ENCODE data around the gene MAN1C1.

Gene MAN1C1

GRCh38 chr1:25570798-25571521 lies 45.6 kb upstream of the MAN1C1 start:
- ATAC-seq = no peak
- TF ChIP-seq BACH2 (CRISPR knock-in tag; IDR thresholded peaks at IDR 0.05; ENCODE audit: borderline replicate concordance) = no peak

- TF ChIP-seq PATZ1 (CRISPR knock-in tag; IDR thresholded peaks at IDR 0.05; ENCODE audit: borderline replicate concordance) (no peak), CSDC2 (CRISPR knock-in tag; IDR thresholded peaks at IDR 0.05) (no peak), ZFP3 (CRISPR knock-in tag; IDR thresholded peaks at IDR 0.05) (no peak), ARNTL (CRISPR knock-in tag; IDR thresholded peaks at IDR 0.05; ENCODE audit: borderline replicate concordance, low read depth) (no peak), BACH2 (CRISPR knock-in tag; IDR thresholded peaks at IDR 0.05; ENCODE audit: borderline replicate concordance) (no peak), TCF4 (CRISPR knock-in tag; IDR thresholded peaks at IDR 0.05; ENCODE audit: borderline replicate concordance) (no peak), SNAI2 (CRISPR knock-in tag; IDR thresholded peaks at IDR 0.05) (no peak), ZNF70 (CRISPR knock-in tag; IDR thresholded peaks at IDR 0.05) (no peak), OSR1 (CRISPR knock-in tag; IDR thresholded peaks at IDR 0.05) (no peak), POU6F1 (CRISPR knock-in tag; IDR thresholded peaks at IDR 0.05; ENCODE audit: borderline replicate concordance, low read depth) (no peak), ZNF565 (CRISPR knock-in tag; conservative IDR thresholded peaks at IDR 0.05; ENCODE audit: low read depth) (no peak), TSHZ2 (CRISPR knock-in tag; IDR thresholded peaks at IDR 0.05) (no peak), RARB (CRISPR knock-in tag; IDR thresholded peaks at IDR 0.05) (no peak)
- no peak for ATAC-seq
These were observed 45.0 kb upstream of the MAN1C1 start for GRCh38 chr1:25571522-25571970.

GRCh38 chr1:25572107-25572506 lies 44.5 kb upstream of the MAN1C1 start:
- no peak for ATAC-seq

GRCh38 chr1:25572708-25573590 lies 43.6 kb upstream of the MAN1C1 start:
- peak; percentile 89 for ATAC-seq

More at GRCh38 chr1:25572107-25572506, 44.5 kb upstream of the MAN1C1 start:
- TF ChIP-seq ZFP3 (CRISPR knock-in tag; IDR thresholded peaks at IDR 0.05) (no peak), ARNTL (CRISPR knock-in tag; IDR thresholded peaks at IDR 0.05; ENCODE audit: borderline replicate concordance, low read depth) (no peak), CREB5 (CRISPR knock-in tag; IDR thresholded peaks at IDR 0.05; ENCODE audit: low read depth) (no peak), ISL1 (CRISPR knock-in tag; IDR thresholded peaks at IDR 0.05) (no peak)

More at GRCh38 chr1:25572708-25573590, 43.6 kb upstream of the MAN1C1 start:
- TF ChIP-seq ZFP30 (CRISPR knock-in tag; IDR thresholded peaks at IDR 0.05) (no peak), CSDC2 (CRISPR knock-in tag; IDR thresholded peaks at IDR 0.05) (no peak), GLIS3 (CRISPR knock-in tag; IDR thresholded peaks at IDR 0.05) (no peak), PPARA (CRISPR knock-in tag; IDR thresholded peaks at IDR 0.05; ENCODE audit: borderline replicate concordance) (no peak), TCF4 (CRISPR knock-in tag; IDR thresholded peaks at IDR 0.05; ENCODE audit: borderline replicate concordance) (no peak), POU6F1 (CRISPR knock-in tag; IDR thresholded peaks at IDR 0.05; ENCODE audit: borderline replicate concordance, low read depth) (no peak), ZNF8 (CRISPR knock-in tag; IDR thresholded peaks at IDR 0.05) (no peak), ZNF70 (CRISPR knock-in tag; IDR thresholded peaks at IDR 0.05) (no peak), CSRNP3 (CRISPR knock-in tag; IDR thresholded peaks at IDR 0.05) (no peak)

Data from SK-N-SH treated with all-trans-retinoic acid at 6 μM for 48 hours (cell line).